H1 (cell line): ENCODE measurements around the gene TCF7L2. TPM values are rescaled to one million over a fixed set of nuclear protein-coding genes. Genes with fewer than 3 reads are reported as not detected.

Experiments
- CTCF ChIA-PET: fragments of 300-600 bp; sonication (Branson Sonifier 250); formaldehyde crosslinking; loops from one replicate; lab custom pipeline; 2021; ENCODE audit not compliant: partially characterized antibody; lab: Charles Lee
- POLR2A ChIA-PET: fragments of 300-600 bp; sonication (Branson Sonifier 250); formaldehyde crosslinking; loops from one replicate; lab custom pipeline; 2021; ENCODE audit warnings: inconsistent platforms; ENCODE audit not compliant: partially characterized antibody; lab: Charles Lee
- DNase-seq, 2 experiments: peaks; one replicate each; pipeline versions ENCODE4 v3.0.0 to v3.0.0-alpha.2; 2010 to 2022; ENCODE audit warnings: low spot score in 2 of 2, low read depth in 1 of 2, mixed read lengths in 1 of 2
- FAIRE-seq: peaks from 2 replicates; lab custom pipeline; 2011; peaks lifted over from hg19 to GRCh38; lab: Jason Lieb, UNC
- H2AFZ ChIP-seq: 2 replicates; pipeline ENCODE4 v1.8.1; 2012; ENCODE audit warnings: low read length, inconsistent platforms
- H2AK5ac ChIP-seq: 2 replicates; pipeline ENCODE4 v1.6.1; 2013; ENCODE audit warnings: low read depth, low read length
- H2BK120ac ChIP-seq: replicated peaks from 2 replicates; pipeline ENCODE3; 2013; ENCODE audit warnings: low read depth, low read length, inconsistent platforms
- H2BK12ac ChIP-seq: 2 replicates; pipeline ENCODE4 v1.6.1; 2013; ENCODE audit warnings: low read depth, low read length
- H2BK15ac ChIP-seq: 2 replicates; pipeline ENCODE4 v1.6.1; 2013; ENCODE audit warnings: low read length
- H2BK20ac ChIP-seq: 2 replicates; pipeline ENCODE4 v1.6.1; 2013; ENCODE audit warnings: low read length
- H2BK5ac ChIP-seq: 2 replicates; pipeline ENCODE4 v1.6.1; 2013; ENCODE audit warnings: low read depth, low read length
- H3K14ac ChIP-seq: 2 replicates; pipeline ENCODE4 v1.6.1; 2013; ENCODE audit warnings: inconsistent platforms; ENCODE audit not compliant: insufficient read length
- H3K18ac ChIP-seq: 2 replicates; pipeline ENCODE4 v1.6.1; 2013; ENCODE audit warnings: low read length; ENCODE audit errors: extremely low read depth
- H3K23ac ChIP-seq: 2 replicates; pipeline ENCODE4 v1.6.1; 2013; ENCODE audit warnings: inconsistent platforms; ENCODE audit not compliant: insufficient read length
- H3K23me2 ChIP-seq: 2 replicates; pipeline ENCODE4 v1.6.1; 2013; ENCODE audit warnings: low read depth, low read length
- H3K27ac ChIP-seq: 2 replicates; pipeline ENCODE4 v1.6.1; 2011; ENCODE audit warnings: low read depth, low read length, inconsistent platforms
- H3K27me3 ChIP-seq, 4 experiments: replicated peaks in 1 of 4; 1 replicate in 1 of 4; 2 replicates in 3 of 4; pipeline versions ENCODE4 v1.6.1 to v1.8.1; 2011 to 2013; ENCODE audit warnings: low read length in 3 of 4, mild to moderate bottlenecking in 3 of 4, inconsistent platforms in 2 of 4, mixed read lengths in 2 of 4, moderate library complexity in 1 of 4; ENCODE audit not compliant: control insufficient read depth in 3 of 4, insufficient read depth in 3 of 4; ENCODE audit errors: extremely low read depth in 1 of 4
- H3K36me3 ChIP-seq, 4 experiments: 2 replicates each; pipeline versions ENCODE4 v1.6.1 to v1.8.1; 2011 to 2013; ENCODE audit warnings: mild to moderate bottlenecking in 4 of 4, low read length in 3 of 4, moderate library complexity in 2 of 4, control low read depth in 1 of 4, inconsistent platforms in 1 of 4; ENCODE audit not compliant: insufficient read depth in 4 of 4, control insufficient read depth in 2 of 4
- H3K4ac ChIP-seq: replicated peaks from 2 replicates; pipeline ENCODE3; 2013; ENCODE audit warnings: low read length, low read depth, mixed read lengths, inconsistent platforms; ENCODE audit not compliant: insufficient read length
- H3K4me1 ChIP-seq, 4 experiments: replicated peaks in 1 of 4; 1 replicate in 1 of 4; 2 replicates in 3 of 4; pipeline versions ENCODE4 v1.6.1 to v1.8.1; 2011 to 2013; ENCODE audit warnings: low read length in 3 of 4, inconsistent platforms in 2 of 4, mixed read lengths in 1 of 4; ENCODE audit not compliant: insufficient read depth in 4 of 4, control insufficient read depth in 3 of 4
- H3K4me2 ChIP-seq, 2 experiments: 2 replicates each; pipeline versions ENCODE4 v1.6.1 to v1.8.1; 2011 to 2013; ENCODE audit warnings: low read depth in 2 of 2, low read length in 2 of 2, control low read depth in 1 of 2, inconsistent platforms in 1 of 2, mild to moderate bottlenecking in 1 of 2; ENCODE audit not compliant: insufficient read depth in 1 of 2
- H3K4me3 ChIP-seq, 4 experiments: fragments of 200-600, 300-600 bp in 1 of 4; sonication (generic), shearing (Covaris generic), sonication (Bioruptor Twin) in 1 of 4; 2 replicates each; pipeline versions ENCODE4 v1.5.1 to v1.8.1; 2011 to 2016; ENCODE audit warnings: low read length in 4 of 4, low read depth in 3 of 4, control low read depth in 2 of 4, inconsistent platforms in 2 of 4, mild to moderate bottlenecking in 2 of 4, mixed read lengths in 1 of 4, moderate library complexity in 1 of 4; ENCODE audit not compliant: insufficient read depth in 2 of 4; ENCODE audit errors: extremely low read depth in 1 of 4
- H3K56ac ChIP-seq: replicated peaks from 2 replicates; pipeline ENCODE3; 2013; ENCODE audit warnings: low read depth, mild to moderate bottlenecking, mixed read lengths, low read length, inconsistent platforms; ENCODE audit not compliant: insufficient read length
- H3K79me1 ChIP-seq: 2 replicates; pipeline ENCODE4 v1.6.1; 2013; ENCODE audit warnings: low read depth, low read length, control low read depth
- H3K79me2 ChIP-seq, 2 experiments: 2 replicates each; pipeline versions ENCODE4 v1.6.1 to v1.8.1; 2012 to 2013; ENCODE audit warnings: low read length in 2 of 2, mild to moderate bottlenecking in 2 of 2, inconsistent platforms in 1 of 2; ENCODE audit not compliant: insufficient read depth in 2 of 2, control insufficient read depth in 1 of 2
- H3K9ac ChIP-seq, 4 experiments: replicated peaks in 1 of 4; 1 replicate in 1 of 4; 2 replicates in 3 of 4; pipeline versions ENCODE4 v1.6.1 to v1.8.1; 2011 to 2013; ENCODE audit warnings: low read depth in 3 of 4, low read length in 3 of 4, control low read depth in 2 of 4, mild to moderate bottlenecking in 2 of 4, moderate library complexity in 2 of 4, inconsistent platforms in 1 of 4; ENCODE audit errors: extremely low read depth in 1 of 4
- H3K9me3 ChIP-seq, 2 experiments: 2 replicates each; pipeline versions ENCODE4 v1.6.1 to v1.8.1; 2012 to 2013; ENCODE audit warnings: mild to moderate bottlenecking in 2 of 2, moderate library complexity in 2 of 2, control low read depth in 1 of 2, inconsistent platforms in 1 of 2, low read depth in 1 of 2, low read length in 1 of 2, mixed read lengths in 1 of 2; ENCODE audit not compliant: insufficient read depth in 2 of 2
- H4K20me1 ChIP-seq, 2 experiments: replicated peaks in 1 of 2; 2 replicates each; pipeline versions ENCODE3 to v1.8.1; 2011 to 2013; ENCODE audit warnings: inconsistent platforms in 2 of 2, low read length in 2 of 2, mild to moderate bottlenecking in 1 of 2; ENCODE audit not compliant: insufficient read depth in 2 of 2, control insufficient read depth in 1 of 2
- H4K5ac ChIP-seq: 2 replicates; pipeline ENCODE4 v1.6.1; 2013; ENCODE audit warnings: low read length, low read depth, mixed read lengths, inconsistent platforms; ENCODE audit not compliant: insufficient read length
- H4K8ac ChIP-seq: 2 replicates; pipeline ENCODE4 v1.8.0; 2013; ENCODE audit warnings: mild to moderate bottlenecking, moderate library complexity, low read length, inconsistent platforms; ENCODE audit not compliant: insufficient read depth; ENCODE audit errors: extremely low read depth
- H4K91ac ChIP-seq: replicated peaks from 2 replicates; pipeline ENCODE3; 2013; ENCODE audit warnings: low read length, mixed read lengths, inconsistent platforms; ENCODE audit not compliant: insufficient read length
- HDAC6 ChIP-seq: IDR thresholded peaks from one replicate; pipeline ENCODE4 v1.7.1; 2012; ENCODE audit warnings: low read depth, mild to moderate bottlenecking, inconsistent platforms, low read length, moderate library complexity
- PHF8 ChIP-seq: fragments of 200-600 bp; sonication (generic); conservative IDR thresholded peaks from 2 replicates; pipeline ENCODE4 v1.7.1; 2012; ENCODE audit warnings: low read depth, mild to moderate bottlenecking, inconsistent platforms, low read length, moderate library complexity
- SRF ChIP-seq: IDR thresholded peaks from 2 replicates; pipeline ENCODE4 v1.6.1; 2011; ENCODE audit warnings: mild to moderate bottlenecking, low read depth, low read length, moderate library complexity
- TAF7 ChIP-seq: optimal IDR thresholded peaks from 2 replicates; pipeline ENCODE3; 2011; ENCODE audit warnings: low read depth, mild to moderate bottlenecking, inconsistent platforms, low read length, moderate library complexity, borderline replicate concordance
- YY1 ChIP-seq: IDR thresholded peaks from 2 replicates; pipeline ENCODE4 v1.6.1; 2011; ENCODE audit warnings: low read depth, mild to moderate bottlenecking, low read length
- WGBS, 2 experiments: shearing (Covaris generic) in 1 of 2; methylation state at CpG; one replicate each; pipeline versions ENCODE4 v1.1.6 to v1.1.7; 2013 to 2015; ENCODE audit warnings: low lambda C conversion rate in 2 of 2, mixed read lengths in 2 of 2, inconsistent platforms in 1 of 2, low coverage in 1 of 2, missing lambda C conversion rate in 1 of 2; ENCODE audit not compliant: insufficient replicate concordance in 2 of 2, insufficient coverage in 1 of 2, insufficient read length in 1 of 2; ENCODE audit errors: extremely low coverage in 1 of 2, missing lambda C conversion rate in 1 of 2; 5-methylcytosine and 5-hydroxymethylcytosine counted together
- polyA plus RNA-seq, 7 experiments: library from polyadenylated mRNA; depleted of rRNA in 3 of 7; stranded (reverse) in 5 of 7; unstranded in 2 of 7; fragments of >200 nt in 5 of 7; fragments of 200-250 nt in 2 of 7; gene quantifications; 1 replicate in 5 of 7; 2 replicates in 1 of 7; 4 replicates in 1 of 7; pipeline versions ENCODE4 v1.2.1 to v1.2.3, GENCODE V29; 2011 to 2013; ENCODE audit warnings: missing spikeins in 2 of 7, mixed read lengths in 2 of 7
- total RNA-seq: library from RNA; stranded (reverse); fragmentation: NEBNext Ultra II Directional; extraction: Animal tissue kit (Norgen Biotek cat#: 25700); gene quantifications from 2 replicates; pipeline ENCODE4 v1.2.1, GENCODE V29; 2021

The TCF7L2 gene
- total and polyA plus RNA-seq, 2 of the 8 experiments (the other 6 are each of a cell fraction or from before 2014, with no cell fraction given): 33.9 to 67.3 TPM

- Histone ChIP-seq H4K5ac (no peak overlapping the region), H3K18ac (no peak overlapping the region), H2BK120ac (no peak overlapping the region), H3K4me2 (peak overlapping the region; percentile 64), H3K9me3 (no peaks in the 10 kb centered on the region), H3K27ac (no peak overlapping the region), H3K4ac (no peak overlapping the region), H2BK5ac (no peak overlapping the region), H3K56ac (no peak overlapping the region), H4K8ac (no peak overlapping the region), H3K79me1 (peaks cover 7% of the 10 kb centered on the region; the same call in 1 of the 2 replicates), H4K20me1 (peaks cover 10 to 19% of the 10 kb centered on the region in 2 experiments), H3K27me3 (no peaks in the 10 kb centered on the region), H3K4me3 (peak overlapping the region in 1 of 4 experiments; percentile 59; a peak in 2 of 8 replicates), H3K9ac (no peak overlapping the region), H3K4me1 (peaks cover 22 to 33% (median 26%) of the 10 kb centered on the region in 4 experiments), H2AK5ac (no peak overlapping the region), H3K36me3 (no peaks in the 10 kb centered on the region), H3K79me2 (peaks cover 0 to 96% of the 10 kb centered on the region in 2 experiments; a peak in 3 of 4 replicates), H2BK20ac (no peak overlapping the region), H3K14ac (no peak overlapping the region), H2BK12ac (no peak overlapping the region), H2BK15ac (no peak overlapping the region), H3K23me2 (peaks cover 6% of the 10 kb centered on the region), H3K23ac (no peak overlapping the region), H4K91ac (no peak overlapping the region), H2AFZ (no peak overlapping the region)
- CTCF ChIA-PET: interaction anchor here (0.6 to 2.0 kb wide), 14 partner anchors 9 to 561 kb away, joined by 3 to 6 read pairs (median 3); no protein-coding TSS in a partner anchor
- POLR2A ChIA-PET: no interaction called here
- TF ChIP-seq HDAC6 (no peak), YY1 (no peak), PHF8 (no peak), SRF (no peak), TAF7 (no peak)
- no peak for DNase-seq
- WGBS, 2 experiments: 62% methylated on average over 6 of the region's 6 CpGs; no CpG with 5 or more reads in 1 of the 2 experiments
- no peak for FAIRE-seq
Measured at GRCh38 chr10:113125612-113126011, 175.6 kb downstream of the TCF7L2 start.
